ENCODE measurements around the gene AHSG. TPM values are rescaled to one million over a fixed set of nuclear protein-coding genes. Genes with fewer than 3 reads are reported as not detected.

Gene AHSG
- total and polyA plus RNA-seq, 2 donors (not counting 3 experiments of a cell fraction or from before 2014, with no cell fraction given): not detected

- DNase-seq (ENCODE audit: low read depth, low spot score) (no peak), FAIRE-seq (no peak)
- TF ChIP-seq FOS (IDR thresholded peaks at IDR 0.05; ENCODE audit: borderline replicate concordance, insufficient read depth, low read length) (no peak), JUN (IDR thresholded peaks at IDR 0.05; ENCODE audit: borderline replicate concordance, insufficient read depth, insufficient read length, low read depth) (no peak), EZH2 (IDR thresholded peaks at IDR 0.05; ENCODE audit: borderline replicate concordance, low read depth, low read length, severe bottlenecking) (no peak), CTCF (IDR thresholded peaks at IDR 0.05; ENCODE audit: extremely low read depth in 1 of 2, insufficient read depth in 1 of 2, low read depth in 1 of 2, low read length in 2 of 2) (no peak), POLR2A (IDR thresholded peaks at IDR 0.05; ENCODE audit: low read depth, low read length) (no peak), MAX (IDR thresholded peaks at IDR 0.05; ENCODE audit: insufficient read depth, insufficient read length) (no peak), GATA2 (IDR thresholded peaks at IDR 0.05; ENCODE audit: insufficient read depth, insufficient read length, low read depth, low read length) (no peak), MYC (IDR thresholded peaks at IDR 0.05; ENCODE audit: low read depth, low read length) (no peak), POLR2AphosphoS5 (IDR thresholded peaks at IDR 0.05; ENCODE audit: insufficient read depth, low read depth, low read length) (no peak)
- CTCF ChIA-PET: interaction anchor here (1.3 to 2.3 kb wide), 3 partner anchors 9 to 200 kb away, joined by 5 to 6 read pairs (median 5); no protein-coding TSS in a partner anchor
- Histone ChIP-seq H3K9ac (replicated peaks; ENCODE audit: extremely low read depth, insufficient read depth, low read length) (no peak overlapping the region), H3K4me1 (ENCODE audit: control insufficient read depth, extremely low read depth, insufficient read depth, low read length) (no peaks in the 10 kb centered on the region), H4K20me1 (replicated peaks; ENCODE audit: control insufficient read depth, extremely low read depth, insufficient read depth, low read length) (no peaks in the 10 kb centered on the region), H3K4me3 (replicated peaks in 1 of 3; ENCODE audit: insufficient read depth in 1 of 3, low read depth in 1 of 3, low read length in 3 of 3) (no peak overlapping the region), H2AFZ (ENCODE audit: low read depth, low read length) (no peak overlapping the region), H3K4me2 (ENCODE audit: insufficient read depth, low read length) (no peak overlapping the region), H3K27ac (ENCODE audit: insufficient read depth, low read depth, low read length) (no peak overlapping the region), H3K36me3 (ENCODE audit: control insufficient read depth in 2 of 2, extremely low read depth in 1 of 2, insufficient read depth in 2 of 2, low read length in 2 of 2) (no peaks in the 10 kb centered on the region), H3K9me3 (replicated peaks; ENCODE audit: control insufficient read depth, insufficient read depth, low read length) (no peaks in the 10 kb centered on the region), H3K9me1 (replicated peaks; ENCODE audit: control insufficient read depth, extremely low read depth, insufficient read depth, low read length) (no peaks in the 10 kb centered on the region), H3K27me3 (ENCODE audit: control insufficient read depth in 2 of 2, insufficient read depth in 2 of 2, low read length in 2 of 2) (peaks cover 6 to 11% of the 10 kb centered on the region in 2 experiments), H3K79me2 (ENCODE audit: control insufficient read depth, insufficient read depth, low read length) (no peaks in the 10 kb centered on the region)
- intact Hi-C loops (cut with micrococcal nuclease): no loop called here
- dilution Hi-C loops (cut with MboI; ENCODE audit: extremely low pct_ligation_motif_present, low sequenced_read_pairs): no loop called here
- no TSS peak for BruUV-seq (replicated peaks)
- POLR2A ChIA-PET: no interaction called here
Measured at GRCh38 chr3:186621894-186622650, 9.2 kb downstream of the AHSG start.
